Kidney (tissue), 14 donors: ENCODE results near the gene HOXA3. TPM values are rescaled to one million over a fixed set of nuclear protein-coding genes. Genes with fewer than 3 reads are reported as not detected.

ENCODE experiments used
- DNase-seq, 5 donors: peaks; one replicate each; pipeline ENCODE4 v3.0.0-alpha.2; 2013 to 2020
- FAIRE-seq: peaks from 2 replicates; lab custom pipeline; 2012; peaks lifted over from hg19 to GRCh38; lab: Jason Lieb, UNC
- H3K27ac ChIP-seq, 2 donors: one replicate each; pipeline ENCODE4 v1.7.0; 2013; ENCODE audit warnings: low read depth in 2 of 2, low read length in 2 of 2, inconsistent platforms in 1 of 2
- H3K27me3 ChIP-seq: one replicate; pipeline ENCODE4 v1.7.1; 2013; ENCODE audit warnings: low read length, inconsistent platforms; ENCODE audit not compliant: control insufficient read depth, insufficient read depth
- H3K36me3 ChIP-seq, 3 donors: one replicate each; pipeline versions ENCODE4 v1.7.0 to v1.7.1; 2013; ENCODE audit warnings: low read length in 3 of 3, control low read depth in 1 of 3, inconsistent platforms in 1 of 3; ENCODE audit not compliant: insufficient read depth in 3 of 3, control insufficient read depth in 2 of 3
- H3K4me1 ChIP-seq, 3 donors: one replicate each; pipeline versions ENCODE4 v1.7.0 to v1.7.1; 2013; ENCODE audit warnings: low read length in 3 of 3, inconsistent platforms in 1 of 3, low read depth in 1 of 3; ENCODE audit not compliant: control insufficient read depth in 2 of 3, insufficient read depth in 2 of 3
- H3K4me3 ChIP-seq, 3 donors: one replicate each; pipeline versions ENCODE4 v1.7.0 to v1.8.1; 2013; ENCODE audit warnings: low read length in 3 of 3, control low read depth in 1 of 3, inconsistent platforms in 1 of 3
- H3K9ac ChIP-seq, 3 donors: one replicate each; pipeline versions ENCODE4 v1.7.0 to v1.7.1; 2013; ENCODE audit warnings: low read length in 3 of 3, control low read depth in 1 of 3, inconsistent platforms in 1 of 3
- H3K9me3 ChIP-seq, 3 donors: one replicate each; pipeline versions ENCODE4 v1.7.0 to v1.7.1; 2013; ENCODE audit warnings: low read length in 3 of 3, control low read depth in 1 of 3, inconsistent platforms in 1 of 3; ENCODE audit not compliant: control insufficient read depth in 2 of 3, insufficient read depth in 1 of 3
- CTCF ChIP-seq: IDR thresholded peaks from 3 replicates; pipeline ENCODE4 v1.5.1; 2012; ENCODE audit warnings: mild to moderate bottlenecking, moderate library complexity, borderline replicate concordance; ENCODE audit not compliant: insufficient read depth; ENCODE audit errors: extremely low read depth
- intact Hi-C: fragments of 100-400 bp; cut with DNase I; formaldehyde crosslinking; loops from one replicate; pipeline ENCODE4 v1.11.1; 2022
- polyA plus RNA-seq: library from polyadenylated mRNA; stranded (reverse); fragments of 350-450 nt; fragmentation: Illumina TruSeq; extraction: RNeasy Lipid Tissue Mini Kit (QIAGEN cat#74804); gene quantifications from one replicate; pipeline ENCODE4 v1.2.3, GENCODE V29; 2014; ENCODE audit warnings: low read depth, low replicate concordance; ENCODE audit not compliant: insufficient read depth
- total RNA-seq: library from RNA; stranded (reverse); fragmentation: NEBNext Ultra II Directional; extraction: Animal tissue kit (Norgen Biotek cat#: 25700); gene quantifications from one replicate; pipeline ENCODE4 v1.2.1, GENCODE V29; 2021
- donor health status: control.
- donor health status: control.
- donor health status: control.
- donor health status: control.
- donor health status: control.
- donor health status: DM: yes; HTN: yes; CAD: no.
- donor health status: Normal renal cell carcinoma (clear cell type).

HOXA3 gene
- total and polyA plus RNA-seq, 2 donors from 2014 or later, result 6.3 to 21.2 TPM

- DNase-seq, result peak; percentile 82 to 96 (median 85)
- no peak for FAIRE-seq
- H3K4me3 ChIP-seq, result peak overlapping the region; percentile 26 to 81 (median 61)
Observed at GRCh38 chr7:27098578-27099451, 53.6 kb downstream of the HOXA3 start.

GRCh38 chr7:27097686-27098577, 54.5 kb downstream of the HOXA3 start:
- H3K4me1 ChIP-seq, result peaks cover 0 to 14% (median 7%) of the 10 kb centered on the region in 3 donors
- FAIRE-seq, result no peak
- peak overlapping the region; percentile 93 to 95 for H3K27ac ChIP-seq
- H3K9ac ChIP-seq, result peak overlapping the region; percentile 70 to 96 (median 77)
- peak; percentile 42 to 87 (median 61) for DNase-seq
- intact Hi-C loops, result no loop called here
- H3K36me3 ChIP-seq, result no peaks in the 10 kb centered on the region
- H3K27me3 ChIP-seq, result peaks cover 5% of the 10 kb centered on the region
- H3K4me3 ChIP-seq, result peak overlapping the region; percentile 66 to 83 (median 81)
- no peaks in the 10 kb centered on the region for H3K9me3 ChIP-seq
- TF ChIP-seq CTCF, result no peak

More at GRCh38 chr7:27098578-27099451, 53.6 kb downstream of the HOXA3 start:
- Histone ChIP-seq H3K4me1 (peaks cover 0 to 16% (median 7%) of the 10 kb centered on the region in 3 donors), H3K9me3 (no peaks in the 10 kb centered on the region), H3K27me3 (peaks cover 4% of the 10 kb centered on the region), H3K9ac (peak overlapping the region; percentile 10 to 96 (median 77)), H3K27ac (peak overlapping the region; percentile 93 to 95), H3K36me3 (no peaks in the 10 kb centered on the region)
- intact Hi-C loops, result no loop called here
- no peak for TF ChIP-seq CTCF

GRCh38 chr7:27096768-27097514, 55.4 kb downstream of the HOXA3 start:
- intact Hi-C loops, result no loop called here
- Histone ChIP-seq H3K9ac (peak overlapping the region; percentile 70 to 96 (median 88)), H3K4me1 (peaks cover 3 to 11% (median 7%) of the 10 kb centered on the region in 3 donors), H3K9me3 (no peaks in the 10 kb centered on the region), H3K4me3 (peak overlapping the region; percentile 81 to 90 (median 83)), H3K36me3 (no peaks in the 10 kb centered on the region), H3K27me3 (peaks cover 5% of the 10 kb centered on the region), H3K27ac (peak overlapping the region; percentile 94 to 95)
- FAIRE-seq (no peak), DNase-seq (peak; percentile 74 to 86 (median 83))
- TF ChIP-seq CTCF, result no peak
